ENCODE data around the gene LOXHD1. TPM values are rescaled to one million over a fixed set of nuclear protein-coding genes. Genes with fewer than 3 reads are reported as not detected.

LOXHD1 gene
- total RNA-seq, 1 donor from 2014 or later: not detected

DNA sequence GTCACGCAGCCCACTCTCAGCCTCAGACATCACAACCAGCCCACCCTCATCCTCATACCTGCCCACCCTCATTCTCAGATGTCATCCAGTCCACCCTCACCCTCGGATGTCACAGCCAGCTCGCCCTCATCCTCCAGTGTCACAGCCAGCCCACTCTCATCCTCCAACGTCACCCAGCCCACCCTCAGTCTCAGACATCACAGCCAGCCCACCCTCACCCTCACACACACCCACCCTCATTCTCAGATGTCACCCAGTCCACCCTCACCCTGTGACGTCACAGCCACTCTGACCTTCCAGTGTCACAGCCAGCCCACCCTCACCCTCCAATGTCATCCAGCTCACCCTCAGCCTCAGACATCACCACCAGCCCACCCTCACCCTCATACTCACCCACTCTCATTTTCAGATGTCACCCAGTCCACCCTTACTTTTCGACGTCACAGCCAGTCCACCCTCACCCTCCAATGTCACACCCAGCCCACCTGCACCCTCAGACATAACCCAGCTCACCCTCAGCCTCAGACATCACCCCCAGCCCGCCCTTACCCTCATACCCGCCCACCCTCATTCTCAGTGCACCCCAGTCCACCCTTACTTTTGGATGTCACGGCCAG lies 100.3 kb downstream of the LOXHD1 start:
- peaks cover 4% of the 10 kb centered on the region for H3K9me3 Mint-ChIP-seq (ENCODE audit: unreplicated experiment)
- no peak overlapping the region for H3K4me3 Mint-ChIP-seq (ENCODE audit: unreplicated experiment)
- H3K4me1 Mint-ChIP-seq (ENCODE audit: low read depth, unreplicated experiment): no peaks in the 10 kb centered on the region
- peaks cover 10% of the 10 kb centered on the region for H3K27me3 Mint-ChIP-seq (ENCODE audit: unreplicated experiment)
- H3K27ac Mint-ChIP-seq (ENCODE audit: unreplicated experiment): no peak overlapping the region
- no peak for DNase-seq
- H3K36me3 Mint-ChIP-seq (ENCODE audit: unreplicated experiment): peaks cover 5% of the 10 kb centered on the region
- TF ChIP-seq, protein P1, sequence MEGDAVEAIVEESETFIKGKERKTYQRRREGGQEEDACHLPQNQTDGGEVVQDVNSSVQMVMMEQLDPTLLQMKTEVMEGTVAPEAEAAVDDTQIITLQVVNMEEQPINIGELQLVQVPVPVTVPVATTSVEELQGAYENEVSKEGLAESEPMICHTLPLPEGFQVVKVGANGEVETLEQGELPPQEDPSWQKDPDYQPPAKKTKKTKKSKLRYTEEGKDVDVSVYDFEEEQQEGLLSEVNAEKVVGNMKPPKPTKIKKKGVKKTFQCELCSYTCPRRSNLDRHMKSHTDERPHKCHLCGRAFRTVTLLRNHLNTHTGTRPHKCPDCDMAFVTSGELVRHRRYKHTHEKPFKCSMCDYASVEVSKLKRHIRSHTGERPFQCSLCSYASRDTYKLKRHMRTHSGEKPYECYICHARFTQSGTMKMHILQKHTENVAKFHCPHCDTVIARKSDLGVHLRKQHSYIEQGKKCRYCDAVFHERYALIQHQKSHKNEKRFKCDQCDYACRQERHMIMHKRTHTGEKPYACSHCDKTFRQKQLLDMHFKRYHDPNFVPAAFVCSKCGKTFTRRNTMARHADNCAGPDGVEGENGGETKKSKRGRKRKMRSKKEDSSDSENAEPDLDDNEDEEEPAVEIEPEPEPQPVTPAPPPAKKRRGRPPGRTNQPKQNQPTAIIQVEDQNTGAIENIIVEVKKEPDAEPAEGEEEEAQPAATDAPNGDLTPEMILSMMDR (IDR thresholded peaks at IDR 0.05; ENCODE audit: partially characterized antibody, unreplicated experiment): no peak

DNA sequence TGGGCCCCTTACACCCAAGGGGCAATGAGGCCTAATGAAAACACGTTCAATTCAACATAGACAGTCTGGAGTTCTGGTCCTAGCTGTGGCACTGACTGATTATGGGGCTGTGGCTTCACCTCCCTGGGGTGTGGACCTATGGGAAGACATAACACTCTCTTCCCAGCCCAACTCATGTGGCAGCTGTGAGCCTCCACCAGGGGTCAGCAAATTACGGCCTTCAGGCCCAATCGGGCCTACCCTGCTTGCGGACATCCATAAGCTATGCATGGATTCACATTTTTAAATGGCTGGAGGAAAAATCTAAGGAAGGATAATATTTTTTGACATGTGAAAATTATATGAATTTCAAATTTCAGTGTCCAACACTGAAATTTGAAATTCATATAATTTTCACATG lies 101.3 kb downstream of the LOXHD1 start:
- Mint-ChIP-seq H3K27me3 (ENCODE audit: unreplicated experiment) (peaks cover 9% of the 10 kb centered on the region), H3K9me3 (ENCODE audit: unreplicated experiment) (peaks cover 2% of the 10 kb centered on the region), H3K36me3 (ENCODE audit: unreplicated experiment) (peaks cover 2% of the 10 kb centered on the region), H3K4me3 (ENCODE audit: unreplicated experiment) (no peak overlapping the region), H3K27ac (ENCODE audit: unreplicated experiment) (no peak overlapping the region), H3K4me1 (ENCODE audit: low read depth, unreplicated experiment) (no peaks in the 10 kb centered on the region)
- DNase-seq: peak; percentile 43
- TF ChIP-seq, protein P1 (IDR thresholded peaks at IDR 0.05; ENCODE audit: partially characterized antibody, unreplicated experiment): peak; percentile 52

DNA sequence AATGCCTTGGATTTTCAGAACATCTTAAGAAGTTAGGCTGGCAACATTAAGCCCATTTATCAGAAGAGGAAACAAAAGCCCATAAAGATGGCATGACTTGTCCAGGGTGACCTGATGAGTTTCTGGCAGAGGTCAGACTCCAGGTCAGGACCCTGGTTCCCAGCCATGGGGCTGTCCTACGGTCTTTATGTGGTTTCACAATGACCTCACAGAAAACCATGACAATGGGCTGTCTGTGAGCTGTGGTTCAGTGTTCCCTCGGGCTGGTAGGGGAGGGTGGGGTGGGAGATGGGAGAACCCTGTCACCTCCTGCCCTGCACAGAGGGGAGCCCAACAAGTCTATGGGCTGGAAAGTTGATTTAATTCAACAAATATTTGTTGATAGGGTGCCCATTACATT lies 101.8 kb downstream of the LOXHD1 start:
- Mint-ChIP-seq H3K4me3 (ENCODE audit: unreplicated experiment) (no peak overlapping the region), H3K36me3 (ENCODE audit: unreplicated experiment) (no peaks in the 10 kb centered on the region), H3K4me1 (ENCODE audit: low read depth, unreplicated experiment) (no peaks in the 10 kb centered on the region), H3K27me3 (ENCODE audit: unreplicated experiment) (peaks cover 7% of the 10 kb centered on the region), H3K9me3 (ENCODE audit: unreplicated experiment) (no peaks in the 10 kb centered on the region), H3K27ac (ENCODE audit: unreplicated experiment) (no peak overlapping the region)
- DNase-seq: no peak
- TF ChIP-seq, protein P1 (IDR thresholded peaks at IDR 0.05; ENCODE audit: partially characterized antibody, unreplicated experiment): no peak

DNA sequence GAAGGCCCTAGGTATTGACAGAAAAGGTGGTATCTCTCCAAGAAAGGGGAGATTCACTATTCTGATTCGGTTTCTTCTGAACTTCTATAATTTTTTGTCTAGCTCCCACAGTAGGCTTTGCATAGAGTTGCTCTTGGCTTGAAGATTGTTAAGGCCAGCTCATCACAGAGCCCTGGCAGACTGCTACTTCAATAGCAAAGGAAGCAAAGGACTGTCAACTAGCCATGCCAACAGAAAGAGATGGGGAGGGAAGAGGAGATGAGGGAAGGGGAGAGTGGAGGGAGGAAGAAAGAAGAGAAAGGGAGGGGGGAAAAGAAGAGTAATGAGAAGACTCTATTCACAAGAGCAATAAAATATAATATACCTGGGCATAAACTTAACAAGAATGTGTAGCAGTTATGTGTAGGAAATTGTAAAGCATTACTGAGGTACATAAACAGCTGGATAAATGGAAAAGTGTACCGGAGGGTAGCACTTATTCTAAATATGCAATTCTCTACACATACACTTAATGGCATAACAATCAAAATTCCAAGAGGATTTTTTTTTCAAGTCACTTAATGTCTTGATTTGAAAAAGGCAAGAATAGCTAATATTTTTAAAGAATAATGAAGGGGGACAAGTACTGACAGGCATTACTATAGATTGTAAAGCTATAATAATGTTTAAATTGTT lies 102.5 kb downstream of the LOXHD1 start:
- Mint-ChIP-seq H3K27me3 (ENCODE audit: unreplicated experiment) (peaks cover 7% of the 10 kb centered on the region), H3K9me3 (ENCODE audit: unreplicated experiment) (no peaks in the 10 kb centered on the region), H3K27ac (ENCODE audit: unreplicated experiment) (no peak overlapping the region), H3K36me3 (ENCODE audit: unreplicated experiment) (no peaks in the 10 kb centered on the region), H3K4me1 (ENCODE audit: low read depth, unreplicated experiment) (no peaks in the 10 kb centered on the region), H3K4me3 (ENCODE audit: unreplicated experiment) (no peak overlapping the region)
- TF ChIP-seq, protein P1 (IDR thresholded peaks at IDR 0.05; ENCODE audit: partially characterized antibody, unreplicated experiment): no peak
- no peak for DNase-seq

DNA sequence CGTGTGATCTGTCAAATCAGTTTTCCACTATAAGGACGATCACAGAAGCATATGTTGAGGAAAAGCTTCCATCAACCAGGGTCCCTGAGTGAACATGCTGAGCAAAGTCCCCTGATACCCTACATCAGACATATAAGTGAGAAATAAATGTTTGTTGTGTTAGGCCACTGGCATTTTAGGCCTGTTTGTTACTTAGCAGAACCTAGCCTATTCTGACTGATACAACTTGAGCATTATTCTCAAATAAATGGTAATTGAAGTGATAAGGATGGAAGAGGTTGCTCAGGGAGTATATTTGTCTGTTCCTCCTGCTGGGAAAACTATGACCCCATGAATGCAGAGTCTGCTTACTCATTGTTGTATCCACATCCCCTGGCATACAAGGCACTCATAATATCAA lies 106.4 kb downstream of the LOXHD1 start:
- Mint-ChIP-seq H3K9me3 (ENCODE audit: unreplicated experiment) (no peaks in the 10 kb centered on the region), H3K4me3 (ENCODE audit: unreplicated experiment) (no peak overlapping the region), H3K4me1 (ENCODE audit: low read depth, unreplicated experiment) (no peaks in the 10 kb centered on the region), H3K36me3 (ENCODE audit: unreplicated experiment) (no peaks in the 10 kb centered on the region), H3K27ac (ENCODE audit: unreplicated experiment) (no peak overlapping the region), H3K27me3 (ENCODE audit: unreplicated experiment) (peaks cover 5% of the 10 kb centered on the region)
- TF ChIP-seq, protein P1 (IDR thresholded peaks at IDR 0.05; ENCODE audit: partially characterized antibody, unreplicated experiment): no peak
- no peak for DNase-seq

All from glutamatergic neuron (in vitro differentiated cells).